Measurements from ENCODE around the gene KCNQ1.

GRCh38 chr11:2792381-2793250, 347.8 kb downstream of the KCNQ1 start:
- no peak for TF ChIP-seq CTCF (IDR thresholded peaks at IDR 0.05)
- TF ChIP-seq RCOR1 (IDR thresholded peaks at IDR 0.05; ENCODE audit: low read length): no peak
- no peak for TF ChIP-seq YY1 (IDR thresholded peaks at IDR 0.05; ENCODE audit: low read depth)
- no peak for TF ChIP-seq USF1 (IDR thresholded peaks at IDR 0.05; ENCODE audit: borderline replicate concordance, low read depth)
- TF ChIP-seq TAF1 (IDR thresholded peaks at IDR 0.05; ENCODE audit: borderline replicate concordance, low read depth, low read length): no peak
- no peak for TF ChIP-seq TCF12 (IDR thresholded peaks at IDR 0.05)
- TF ChIP-seq USF2 (IDR thresholded peaks at IDR 0.05; ENCODE audit: borderline replicate concordance, low read depth, low read length): no peak
- no peak for TF ChIP-seq JUND (IDR thresholded peaks at IDR 0.05)
- TF ChIP-seq CHD2 (IDR thresholded peaks at IDR 0.05; ENCODE audit: low read length, partially characterized antibody): no peak
- TF ChIP-seq RFX5 (IDR thresholded peaks at IDR 0.05; ENCODE audit: low read length): no peak
- TF ChIP-seq SMC3 (IDR thresholded peaks at IDR 0.05; ENCODE audit: low read depth, low read length): no peak
- TF ChIP-seq EZH2phosphoT487 (IDR thresholded peaks at IDR 0.05; ENCODE audit: borderline replicate concordance, low read depth): no peak

Data from SK-N-SH (cell line).